ENCODE measurements around the gene PPP1R2C. TPM values are rescaled to one million over a fixed set of nuclear protein-coding genes. Genes with fewer than 3 reads are reported as not detected.

PPP1R2C gene
- not detected in 2 replicates for total RNA-seq (2014; rRNA removed; shearing (Covaris generic))

- no peak for DNase-seq (ENCODE audit: low read depth)
Measured at GRCh38 chrX:42778096-42778495, at the start of gene PPP1R2C. PPP1R2C (minus strand) TSS chrX:42778163; CDS start chrX:42778079, 84 bp downstream.

DNA sequence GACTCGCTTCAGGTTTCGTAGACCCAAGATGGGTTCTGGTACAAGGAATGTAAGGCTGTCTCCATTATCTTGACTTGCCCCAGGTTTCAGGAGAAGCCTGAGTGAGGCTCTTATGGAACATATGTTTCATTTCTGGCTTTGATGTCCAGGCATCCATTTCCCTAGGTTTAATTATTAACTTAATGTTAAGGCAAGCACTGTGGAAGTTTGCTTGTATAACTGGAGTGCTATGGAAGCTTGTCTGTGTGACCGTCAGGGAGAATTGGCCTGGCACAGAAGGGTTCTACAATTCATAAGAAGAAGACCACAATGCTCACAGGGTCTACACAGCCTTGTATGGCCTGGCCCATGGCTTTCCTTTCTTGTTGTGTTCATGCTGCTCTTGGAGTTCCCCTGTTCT lies 47.2 kb upstream of the PPP1R2C start:
- no peak for DNase-seq (ENCODE audit: low read depth)

- no peak for DNase-seq (ENCODE audit: low read depth)
Measured at GRCh38 chrX:42824541-42824940, 46.6 kb upstream of the PPP1R2C start.

GRCh38 chrX:42823443-42823842 lies 45.5 kb upstream of the PPP1R2C start:
- DNase-seq (ENCODE audit: low read depth): no peak

DNA sequence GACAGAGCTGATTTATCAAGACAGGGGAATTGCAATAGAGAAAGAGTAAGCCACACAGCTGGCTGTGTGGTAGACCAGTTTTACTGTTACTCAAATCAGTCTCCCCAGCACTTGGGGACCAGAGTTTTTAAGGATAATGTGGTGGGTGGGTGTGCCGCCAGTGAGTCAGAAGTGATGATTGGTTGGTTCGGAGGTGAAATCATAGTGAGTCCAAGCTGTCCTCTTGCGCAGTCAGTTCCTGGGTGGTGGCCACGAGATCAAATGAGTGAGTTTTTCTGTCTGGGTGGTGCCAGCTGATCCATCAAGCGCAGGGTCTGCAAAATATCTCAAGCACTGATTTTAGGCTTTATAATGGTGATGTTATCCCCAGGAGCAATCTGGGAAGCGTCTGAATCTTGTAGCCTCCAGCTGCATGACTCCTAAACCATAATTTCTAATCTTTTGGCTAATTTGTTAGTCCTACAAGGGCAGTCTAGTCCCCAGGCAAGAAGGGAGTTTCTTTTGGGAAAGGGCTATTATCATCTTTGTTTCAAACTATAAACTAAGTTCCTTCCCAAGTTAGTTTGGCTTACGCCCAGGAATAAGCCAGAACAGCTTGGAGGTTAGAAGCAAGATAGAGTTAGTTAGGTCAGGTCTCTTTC lies 44.0 kb upstream of the PPP1R2C start:
- DNase-seq (ENCODE audit: low read depth): no peak

GRCh38 chrX:42818151-42818921 lies 40.4 kb upstream of the PPP1R2C start:
- no peak for DNase-seq (ENCODE audit: low read depth)

DNA sequence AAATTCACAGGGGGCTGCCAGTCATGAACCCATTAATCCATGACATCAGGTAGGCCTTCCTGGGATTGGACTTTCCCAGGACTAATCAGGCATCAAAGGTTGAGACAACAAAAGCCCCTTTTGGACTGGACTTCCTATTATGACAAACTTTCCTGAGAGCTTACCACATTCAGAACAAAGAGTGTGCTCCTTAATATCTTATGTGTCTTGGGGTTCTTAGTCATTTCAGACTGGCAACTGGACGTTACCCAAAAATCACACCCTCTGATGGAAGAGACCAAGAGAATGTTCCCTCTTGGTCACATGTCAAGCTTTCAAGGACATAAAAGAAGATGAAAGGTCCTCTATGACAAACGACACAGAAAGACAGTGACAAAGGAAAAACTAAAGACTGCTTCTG lies 31.6 kb upstream of the PPP1R2C start:
- no peak for DNase-seq (ENCODE audit: low read depth)

GRCh38 chrX:42807393-42807792 lies 29.4 kb upstream of the PPP1R2C start:
- DNase-seq (ENCODE audit: low read depth): no peak

- DNase-seq (ENCODE audit: low read depth): no peak
Measured at GRCh38 chrX:42804524-42804923, 26.6 kb upstream of the PPP1R2C start.

DNA sequence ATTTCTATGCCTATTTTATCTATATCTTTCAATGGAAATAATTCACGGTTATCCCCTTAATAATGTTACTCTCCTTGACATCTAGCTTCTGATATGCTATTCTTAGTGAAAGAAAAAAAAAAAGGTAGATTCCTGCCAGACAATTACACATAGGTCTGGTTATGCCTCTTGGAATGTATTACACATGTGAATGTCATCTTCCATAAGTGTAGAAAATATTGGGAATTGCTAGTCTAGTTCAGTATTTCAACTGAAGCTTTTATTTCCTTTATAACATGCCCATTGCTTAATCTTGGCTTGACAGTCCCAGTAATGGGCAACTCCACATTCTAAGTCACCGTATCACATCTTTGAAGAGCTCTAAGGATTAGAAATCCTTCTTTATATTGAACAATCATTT lies 25.4 kb upstream of the PPP1R2C start:
- no peak for DNase-seq (ENCODE audit: low read depth)

DNA sequence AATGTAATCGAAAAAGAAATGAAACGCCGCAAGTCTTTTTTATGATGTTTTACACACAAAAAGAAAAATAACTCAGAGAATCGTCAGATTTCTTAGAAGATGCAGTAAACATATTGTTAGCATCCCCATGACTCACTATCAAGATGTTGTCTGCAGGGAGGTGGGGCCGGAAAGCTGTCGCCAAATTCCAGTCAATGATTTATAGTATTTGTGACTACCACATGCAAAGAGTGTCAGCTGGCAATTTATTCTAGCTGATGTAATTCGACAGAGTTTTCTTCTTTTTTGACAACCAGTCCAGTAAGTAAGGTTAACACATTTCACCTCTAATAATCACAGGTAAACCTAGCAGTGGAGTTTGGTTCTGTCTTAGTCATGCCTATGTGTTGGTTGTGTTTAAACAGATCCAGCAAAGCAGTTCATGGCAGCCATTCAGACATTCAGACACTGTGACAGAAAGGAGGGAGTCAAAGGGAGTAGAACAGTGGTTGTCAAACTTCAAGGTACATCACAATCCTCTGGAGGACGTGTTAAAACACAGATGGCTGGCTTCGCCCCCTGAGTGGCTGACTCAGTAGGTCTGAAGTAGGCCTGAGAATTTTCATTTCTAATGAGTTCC lies 19.8 kb upstream of the PPP1R2C start:
- no peak for DNase-seq (ENCODE audit: low read depth)

DNA sequence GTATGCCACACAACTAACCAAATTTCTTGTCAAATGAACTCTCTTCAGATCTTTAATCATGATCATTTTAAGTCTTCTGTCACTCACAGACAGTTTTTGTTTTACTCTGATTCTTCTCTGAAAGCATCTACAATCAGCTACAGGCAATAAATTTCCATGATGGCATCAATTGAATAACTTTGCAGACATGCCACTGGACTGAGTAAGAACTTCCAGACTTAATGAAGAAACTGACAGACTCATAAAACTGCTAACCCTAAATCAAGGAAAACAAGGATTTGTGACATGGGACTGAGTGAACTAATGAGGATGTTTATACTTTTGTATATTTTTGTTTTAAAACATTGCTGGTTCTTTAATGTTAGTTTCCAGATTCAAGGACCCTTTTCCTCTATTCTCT lies 5.5 kb upstream of the PPP1R2C start:
- DNase-seq (ENCODE audit: low read depth): no peak

- DNase-seq (ENCODE audit: low read depth): no peak
Measured at GRCh38 chrX:42776195-42776594, 1.8 kb downstream of the PPP1R2C start.

- DNase-seq (ENCODE audit: low read depth): no peak
Measured at GRCh38 chrX:42772874-42773273, 5.1 kb downstream of the PPP1R2C start.

DNA sequence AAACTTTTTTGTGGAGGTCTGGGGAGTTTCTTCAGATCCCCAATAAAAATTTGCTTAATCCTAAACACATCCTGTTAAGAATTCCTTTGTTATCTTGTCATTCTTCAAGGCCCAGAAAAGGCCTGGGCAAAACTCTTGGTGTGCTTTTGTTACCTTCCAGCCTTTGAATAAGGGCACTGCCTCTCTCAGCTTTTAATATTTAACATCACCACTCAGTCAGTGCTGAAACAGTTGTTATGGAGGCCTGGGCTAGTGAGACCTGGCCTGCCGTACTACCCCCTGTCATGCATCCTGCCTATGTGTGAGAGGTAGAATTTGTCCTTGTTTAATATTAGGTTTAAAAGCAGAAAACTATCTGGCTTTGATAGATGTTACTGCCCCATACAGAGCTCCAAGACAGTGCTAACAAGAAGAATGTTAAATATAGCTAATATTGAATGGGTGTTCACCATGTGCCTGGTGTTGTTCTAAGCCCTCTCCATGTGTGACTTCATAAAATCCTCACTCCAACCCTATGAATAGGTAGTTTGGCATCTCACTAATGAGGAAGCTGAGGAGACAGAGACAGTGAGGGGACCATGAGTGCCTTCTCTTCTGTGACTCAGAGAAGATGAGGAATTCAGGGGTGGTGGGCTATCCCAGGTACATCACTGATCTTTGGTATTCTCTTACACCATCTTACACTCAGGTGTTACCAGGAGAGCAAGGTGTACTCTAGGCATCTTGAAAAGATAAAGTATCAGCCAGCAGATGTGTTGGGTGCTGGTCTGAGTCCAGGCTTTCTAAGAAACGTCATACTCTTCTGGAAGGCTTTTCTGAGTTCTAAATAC lies 6.2 kb downstream of the PPP1R2C start:
- no peak for DNase-seq (ENCODE audit: low read depth)

- no peak for DNase-seq (ENCODE audit: low read depth)
Measured at GRCh38 chrX:42770566-42770965, 7.4 kb downstream of the PPP1R2C start.

DNA sequence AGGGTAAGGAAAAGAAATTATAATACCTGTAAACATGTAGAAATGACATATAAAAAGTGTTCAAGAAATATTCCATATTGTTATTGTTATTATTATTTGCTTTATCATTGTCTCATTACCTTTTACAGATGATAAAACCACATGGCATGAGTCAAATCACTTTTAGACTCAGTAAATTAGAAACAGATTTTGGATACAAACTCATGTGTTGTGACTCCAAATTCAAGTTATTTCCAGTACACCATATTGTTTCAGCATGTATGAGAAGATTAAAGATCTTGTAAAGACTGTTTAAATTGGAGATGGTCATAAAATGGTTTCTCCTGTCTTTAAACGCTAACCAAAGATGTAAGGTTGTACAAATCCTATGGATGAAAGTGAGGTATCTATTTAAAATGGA lies 18.1 kb downstream of the PPP1R2C start:
- DNase-seq (ENCODE audit: low read depth): no peak

- no peak for DNase-seq (ENCODE audit: low read depth)
Measured at GRCh38 chrX:42755815-42756214, 22.1 kb downstream of the PPP1R2C start.

DNA sequence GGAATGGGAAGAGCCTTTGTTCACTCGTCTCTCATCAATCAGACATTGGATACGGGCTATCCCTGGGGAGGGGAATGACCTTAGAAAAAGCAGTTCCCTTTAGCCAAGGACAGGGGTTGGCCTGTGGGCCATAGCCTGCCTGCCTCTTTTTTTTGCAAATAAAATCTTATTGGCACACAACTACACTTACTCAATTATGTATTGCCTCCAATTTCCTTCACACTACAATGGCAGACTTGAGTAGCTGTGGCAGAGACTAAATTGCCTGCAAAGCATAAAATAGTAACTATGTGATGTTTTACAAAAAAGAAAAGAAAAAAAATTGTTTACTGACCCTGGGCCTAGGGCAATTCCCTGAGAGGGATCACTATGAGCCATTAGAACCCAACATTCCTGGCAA lies 23.4 kb downstream of the PPP1R2C start:
- DNase-seq (ENCODE audit: low read depth): no peak

DNA sequence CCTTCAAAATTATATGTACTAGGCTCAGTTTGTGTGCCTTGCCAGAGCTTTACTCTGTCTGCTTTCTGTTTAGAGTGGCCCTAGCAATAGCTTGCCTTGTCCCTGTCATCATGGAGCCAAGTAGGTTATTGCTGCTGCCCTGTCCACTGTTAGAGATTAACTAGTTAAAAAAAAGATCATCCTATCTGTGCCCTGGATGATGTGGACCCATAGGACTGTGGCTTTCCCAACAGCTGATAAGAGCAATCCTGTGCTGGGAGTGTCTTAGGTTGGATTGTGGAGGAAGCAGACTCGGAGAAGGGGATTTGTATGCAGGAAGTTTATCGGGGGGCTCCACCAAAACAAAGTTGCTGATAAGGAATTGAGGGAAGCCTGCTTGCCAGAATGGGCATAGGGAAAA lies 23.8 kb downstream of the PPP1R2C start:
- no peak for DNase-seq (ENCODE audit: low read depth)

DNA sequence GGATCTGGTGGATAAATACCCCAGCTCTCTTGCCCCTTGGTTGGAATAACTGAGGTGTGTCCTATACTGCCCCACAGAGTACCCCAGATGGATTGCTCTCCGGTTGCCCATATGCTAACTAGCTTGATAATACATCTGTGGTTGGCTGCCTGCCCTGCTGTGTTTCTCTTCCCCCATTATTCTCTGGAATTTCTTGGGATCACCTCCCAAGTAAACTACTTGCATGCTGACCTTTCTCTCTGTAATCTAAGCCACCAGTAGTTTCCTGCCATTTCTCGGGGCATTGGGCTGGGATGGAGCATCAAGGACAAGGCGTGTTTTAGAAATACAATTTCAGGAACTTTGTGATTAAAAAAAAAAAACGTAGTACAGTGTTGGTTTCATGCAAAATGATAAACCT lies 25.2 kb downstream of the PPP1R2C start:
- no peak for DNase-seq (ENCODE audit: low read depth)

DNA sequence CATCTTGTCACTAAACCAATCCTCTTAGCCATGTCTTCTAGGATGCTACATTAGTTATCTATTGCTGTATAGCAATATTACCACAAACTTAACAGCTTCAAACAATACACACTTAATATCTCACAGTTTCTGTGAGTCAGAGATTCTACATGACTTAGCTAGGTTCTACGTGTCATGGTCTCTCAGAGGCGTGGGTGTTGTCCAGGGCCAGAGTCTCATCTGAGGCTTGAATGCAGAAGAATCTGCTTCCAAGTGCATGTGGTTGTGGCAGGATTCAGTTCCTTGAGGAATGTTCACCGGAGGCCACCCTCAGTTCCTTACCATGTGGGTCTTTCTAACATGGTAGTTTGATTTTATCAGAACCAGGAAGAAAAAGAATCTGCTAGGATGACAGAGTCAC lies 26.4 kb downstream of the PPP1R2C start:
- no peak for DNase-seq (ENCODE audit: low read depth)

Measured in Daoy (cell line).